Measurements from ENCODE around the gene SIAE.

The SIAE gene

DNA sequence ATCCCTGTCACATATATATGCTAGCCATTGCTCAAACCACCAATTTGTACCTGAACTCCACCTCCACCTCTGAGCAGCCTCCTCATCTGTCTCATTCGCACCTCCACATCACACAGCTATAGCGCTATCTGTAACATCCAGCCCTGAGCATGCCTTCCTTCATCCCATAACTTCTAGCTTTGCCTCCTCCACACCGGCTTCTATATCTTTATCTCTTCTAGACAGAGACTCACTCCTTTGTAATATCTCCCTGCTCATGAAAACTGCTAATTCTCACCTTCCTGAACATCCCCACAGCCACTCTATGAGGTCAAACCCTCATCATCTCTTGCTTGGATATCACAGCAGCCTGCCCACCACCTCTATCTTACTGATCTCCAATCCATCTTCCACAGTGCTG is 5.9 kb downstream of the SIAE start:
- H3K27ac ChIP-seq = no peak overlapping the region
- TF ChIP-seq, protein P1, sequence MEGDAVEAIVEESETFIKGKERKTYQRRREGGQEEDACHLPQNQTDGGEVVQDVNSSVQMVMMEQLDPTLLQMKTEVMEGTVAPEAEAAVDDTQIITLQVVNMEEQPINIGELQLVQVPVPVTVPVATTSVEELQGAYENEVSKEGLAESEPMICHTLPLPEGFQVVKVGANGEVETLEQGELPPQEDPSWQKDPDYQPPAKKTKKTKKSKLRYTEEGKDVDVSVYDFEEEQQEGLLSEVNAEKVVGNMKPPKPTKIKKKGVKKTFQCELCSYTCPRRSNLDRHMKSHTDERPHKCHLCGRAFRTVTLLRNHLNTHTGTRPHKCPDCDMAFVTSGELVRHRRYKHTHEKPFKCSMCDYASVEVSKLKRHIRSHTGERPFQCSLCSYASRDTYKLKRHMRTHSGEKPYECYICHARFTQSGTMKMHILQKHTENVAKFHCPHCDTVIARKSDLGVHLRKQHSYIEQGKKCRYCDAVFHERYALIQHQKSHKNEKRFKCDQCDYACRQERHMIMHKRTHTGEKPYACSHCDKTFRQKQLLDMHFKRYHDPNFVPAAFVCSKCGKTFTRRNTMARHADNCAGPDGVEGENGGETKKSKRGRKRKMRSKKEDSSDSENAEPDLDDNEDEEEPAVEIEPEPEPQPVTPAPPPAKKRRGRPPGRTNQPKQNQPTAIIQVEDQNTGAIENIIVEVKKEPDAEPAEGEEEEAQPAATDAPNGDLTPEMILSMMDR (conservative IDR thresholded peaks at IDR 0.05) = no peak

DNA sequence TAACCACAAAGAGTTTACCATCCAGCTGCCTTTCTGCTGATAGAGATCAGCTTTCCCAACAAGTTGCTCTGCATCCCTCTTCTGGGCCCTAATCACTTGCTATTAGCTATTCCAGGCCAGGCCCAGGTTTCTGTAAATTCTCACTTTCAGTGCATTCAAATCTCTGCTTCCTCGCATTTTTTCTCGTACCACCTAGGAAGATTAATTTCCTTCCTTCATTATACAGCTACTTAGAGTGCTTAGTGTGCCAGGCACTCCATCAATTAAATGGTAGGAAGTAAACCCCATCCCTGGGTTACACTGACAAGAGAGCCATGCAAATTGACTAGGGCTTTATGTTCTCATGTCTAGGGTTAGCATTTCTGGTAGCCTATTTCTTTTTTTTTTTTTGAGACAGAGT is 9.7 kb downstream of the SIAE start:
- TF ChIP-seq, protein P1 (conservative IDR thresholded peaks at IDR 0.05) = no peak
- H3K27ac ChIP-seq = no peak overlapping the region

DNA sequence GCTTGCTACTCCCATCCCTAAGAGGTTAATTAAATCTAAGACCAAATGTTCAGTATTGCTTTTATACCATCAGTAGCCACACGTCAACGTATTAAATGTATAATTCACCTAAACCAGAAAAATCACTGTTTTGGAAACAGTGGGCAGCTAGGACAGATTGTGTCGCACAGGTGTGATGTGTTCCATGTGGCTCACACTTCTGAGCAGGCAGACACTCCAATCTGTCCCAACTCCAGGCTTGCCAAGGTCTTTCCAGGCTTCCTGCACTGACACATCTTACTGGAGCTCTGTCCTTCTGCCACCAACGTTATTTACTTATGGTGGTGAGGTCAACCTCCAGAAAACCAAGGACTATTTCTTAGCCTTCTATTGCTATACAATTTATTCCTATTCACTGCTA is 11.4 kb downstream of the SIAE start:
- TF ChIP-seq, protein P1 (conservative IDR thresholded peaks at IDR 0.05) = no peak
- H3K27ac ChIP-seq = no peak overlapping the region

DNA sequence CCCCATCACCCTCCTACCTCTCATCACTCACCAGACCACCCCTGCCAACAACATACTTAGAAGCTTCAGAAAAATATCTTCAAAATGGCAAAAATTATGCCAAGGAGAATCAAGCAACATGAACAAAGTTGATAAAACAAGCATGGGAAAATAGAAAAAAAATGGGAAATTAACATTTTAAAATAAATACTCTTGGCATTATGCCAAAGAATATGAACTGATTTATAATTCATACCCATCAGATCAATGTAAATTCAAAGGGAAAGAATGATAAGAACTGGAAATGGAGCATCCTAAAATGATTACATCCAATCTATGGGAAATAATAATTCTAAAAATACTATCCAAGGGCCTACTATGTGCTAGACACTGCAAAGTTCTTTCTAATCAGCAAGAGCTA is 12.0 kb downstream of the SIAE start:
- H3K27ac ChIP-seq = no peak overlapping the region
- TF ChIP-seq, protein P1 (conservative IDR thresholded peaks at IDR 0.05) = no peak

DNA sequence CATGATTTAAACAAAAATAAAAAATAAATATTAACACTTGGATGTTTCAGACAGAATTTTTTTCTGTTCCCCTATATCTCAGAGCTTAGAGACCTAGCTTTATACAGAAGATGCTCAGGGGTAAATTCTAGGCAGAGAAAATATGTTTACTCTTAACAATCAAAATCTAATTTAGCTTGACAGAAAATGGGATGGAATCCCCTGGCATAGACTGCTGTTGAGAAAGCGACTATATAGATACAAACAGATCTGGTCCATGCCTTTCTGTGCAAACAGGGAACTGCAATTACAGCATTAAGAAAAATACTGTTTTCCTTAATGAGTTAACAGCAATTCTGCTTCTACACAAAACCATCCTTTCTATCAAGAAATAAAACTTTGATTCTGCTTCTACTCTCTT is 14.6 kb downstream of the SIAE start:
- TF ChIP-seq, protein P1 (conservative IDR thresholded peaks at IDR 0.05) = no peak
- peak overlapping the region; percentile 96 for H3K27ac ChIP-seq

DNA sequence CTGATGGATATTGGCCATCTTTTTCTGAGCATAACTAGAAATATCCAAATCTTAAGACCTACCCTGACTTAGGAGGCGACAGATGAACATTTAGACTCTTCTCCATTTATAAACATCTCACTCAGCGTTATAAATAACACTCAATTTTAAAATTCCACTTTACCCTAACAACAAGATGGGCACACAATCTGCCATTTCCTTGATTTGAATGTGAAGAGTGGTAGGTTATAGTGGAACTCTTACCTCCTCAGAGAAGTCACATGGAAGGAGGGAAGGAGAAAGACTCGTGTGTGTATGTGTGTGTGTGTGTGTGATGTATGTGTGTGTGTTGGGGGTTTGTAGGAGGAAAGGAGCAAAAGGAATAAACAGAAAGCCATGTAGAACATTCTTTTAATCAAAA is 15.0 kb downstream of the SIAE start:
- TF ChIP-seq, protein P1 (conservative IDR thresholded peaks at IDR 0.05) = no peak
- H3K27ac ChIP-seq = peak overlapping the region; percentile 96

DNA sequence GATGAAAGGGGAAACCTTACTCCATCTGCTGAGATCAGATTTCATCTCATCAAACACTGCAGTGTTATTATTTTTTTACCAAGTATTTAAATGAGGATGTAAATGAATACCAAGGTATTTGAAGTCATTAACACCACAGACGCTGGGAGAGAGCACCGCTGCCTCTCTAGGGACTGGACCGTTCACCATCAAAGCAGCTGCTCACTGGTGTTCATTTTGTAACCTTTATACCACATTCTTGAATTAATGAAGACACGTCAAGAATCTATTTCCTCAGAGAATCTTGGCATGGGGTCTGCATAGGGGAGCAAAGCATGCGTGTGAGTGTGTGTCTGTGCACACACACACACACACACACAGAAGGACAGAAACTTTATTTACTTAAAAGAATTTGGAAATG is 15.6 kb downstream of the SIAE start:
- H3K27ac ChIP-seq = peak overlapping the region; percentile 96
- TF ChIP-seq, protein P1 (conservative IDR thresholded peaks at IDR 0.05) = no peak

All from VCaP (cell line).